GM23338 (cell line): ENCODE measurements around the gene COL6A1. TPM values are rescaled to one million over a fixed set of nuclear protein-coding genes. Genes with fewer than 3 reads are reported as not detected.

Source experiments
- ATAC-seq: fragments of 200-7000 bp; cut with Tn5 transposase; 3 replicates; pipeline ENCODE4 v1.9.1; 2020
- DNase-seq: peaks from one replicate; pipeline ENCODE4 v3.0.0-alpha.2; 2015; ENCODE audit warnings: low spot score
- H2AFZ ChIP-seq: fragments of 200-600 bp; sonication (generic); 2 replicates; pipeline ENCODE4 v1.8.0; 2016; ENCODE audit warnings: antibody characterized with exemption, mild to moderate bottlenecking, moderate library complexity
- H3F3A ChIP-seq: fragments of 200-600 bp; sonication (generic); replicated peaks from 2 replicates; pipeline ENCODE4 v1.8.0; 2017; ENCODE audit warnings: antibody characterized with exemption, mixed run types, low read depth
- H3K27ac ChIP-seq: fragments of 200-600 bp; sonication (generic); 2 replicates; pipeline ENCODE4 v1.6.1; 2016; ENCODE audit warnings: low read depth
- H3K27me3 ChIP-seq: fragments of 200-600 bp; sonication (generic); 2 replicates; pipeline ENCODE4 v1.8.0; 2016; ENCODE audit warnings: mild to moderate bottlenecking, mixed run types, moderate library complexity; ENCODE audit not compliant: insufficient read depth
- H3K36me3 ChIP-seq: fragments of 200-600 bp; sonication (generic); 2 replicates; pipeline ENCODE4 v1.8.0; 2016; ENCODE audit warnings: mild to moderate bottlenecking; ENCODE audit not compliant: insufficient read depth
- H3K4me1 ChIP-seq: fragments of 200-600 bp; sonication (generic); 2 replicates; pipeline ENCODE4 v1.8.0; 2016; ENCODE audit warnings: mild to moderate bottlenecking, moderate library complexity; ENCODE audit not compliant: insufficient read depth
- H3K4me2 ChIP-seq: fragments of 200-600 bp; sonication (generic); 2 replicates; pipeline ENCODE4 v1.7.1; 2017; ENCODE audit warnings: mixed run types
- H3K4me3 ChIP-seq: fragments of 200-600 bp; sonication (generic); 2 replicates; pipeline ENCODE4 v1.6.1; 2016; ENCODE audit warnings: mixed run types
- H3K79me2 ChIP-seq: fragments of 200-600 bp; sonication (generic); replicated peaks from 2 replicates; pipeline ENCODE4 v1.8.0; 2017; ENCODE audit warnings: mild to moderate bottlenecking; ENCODE audit not compliant: insufficient read depth
- H3K9me2 ChIP-seq: fragments of 200-600 bp; sonication (generic); 2 replicates; pipeline ENCODE4 v1.8.0; 2017; ENCODE audit not compliant: insufficient read depth
- H4K20me1 ChIP-seq: fragments of 200-600 bp; sonication (generic); replicated peaks from 2 replicates; pipeline ENCODE4 v1.8.0; 2017; ENCODE audit warnings: mild to moderate bottlenecking; ENCODE audit not compliant: insufficient read depth
- H3K27ac Mint-ChIP-seq: 2 replicates; pipeline ENCODE4 v1.8.0; 2020; ENCODE audit warnings: inconsistent platforms, mild to moderate bottlenecking, moderate library complexity, mixed read lengths
- H3K27me3 Mint-ChIP-seq: 3 replicates; pipeline ENCODE4 v1.8.0; 2022; ENCODE audit warnings: low read depth, mild to moderate bottlenecking, moderate library complexity, mixed read lengths, inconsistent platforms; ENCODE audit not compliant: insufficient read depth, poor library complexity
- H3K36me3 Mint-ChIP-seq: 3 replicates; pipeline ENCODE4 v1.8.0; 2021; ENCODE audit warnings: low read depth, mild to moderate bottlenecking, inconsistent platforms, moderate library complexity, mixed read lengths
- H3K4me1 Mint-ChIP-seq: 3 replicates; pipeline ENCODE4 v1.8.0; 2020; ENCODE audit warnings: mild to moderate bottlenecking, inconsistent platforms, mixed read lengths
- H3K4me3 Mint-ChIP-seq: 3 replicates; pipeline ENCODE4 v1.8.0; 2021; ENCODE audit warnings: moderate library complexity, mild to moderate bottlenecking, inconsistent platforms, mixed read lengths
- H3K9me3 Mint-ChIP-seq: 3 replicates; pipeline ENCODE4 v1.8.0; 2020; ENCODE audit warnings: moderate library complexity, mild to moderate bottlenecking, inconsistent platforms, mixed read lengths
- ZNF114 ChIP-seq: fragments of 250-450 bp; sonication (Bioruptor Pico); IDR thresholded peaks from 2 replicates; pipeline ENCODE4 v1.5.0; 2020; ENCODE audit warnings: mild to moderate bottlenecking, moderate library complexity
- polyA plus RNA-seq: library from polyadenylated mRNA; unstranded; fragments of >200 nt; fragmentation: Nextera tagmentation; extraction: Ambion mirVana; gene quantifications from 2 replicates; pipeline ENCODE4 v1.2.1, GENCODE V29; 2016
- total RNA-seq: library from RNA; depleted of rRNA; stranded (reverse); fragments of >200 nt; shearing (Covaris generic); gene quantifications from 2 replicates; pipeline ENCODE4 v1.2.3, GENCODE V29; 2014
- TF ChIP-seq, protein P1 (sequence below): IDR thresholded peaks from one replicate; pipeline ENCODE4 v1.6.1; 2018; ENCODE audit warnings: antibody characterized with exemption; ENCODE audit not compliant: unreplicated experiment
- TF ChIP-seq, protein P2 (sequence below): fragments of 250-450 bp; sonication (Bioruptor Pico); IDR thresholded peaks from 2 replicates; pipeline ENCODE4 v1.5.0; 2020; ENCODE audit warnings: mild to moderate bottlenecking, moderate library complexity

The COL6A1 gene
- total and polyA plus RNA-seq, 2 experiments from 2014 or later: 76.0 to 180 TPM

GRCh38 chr21:46025113-46025770 lies 43.7 kb downstream of the COL6A1 start (continued):
- TF ChIP-seq, protein P1, sequence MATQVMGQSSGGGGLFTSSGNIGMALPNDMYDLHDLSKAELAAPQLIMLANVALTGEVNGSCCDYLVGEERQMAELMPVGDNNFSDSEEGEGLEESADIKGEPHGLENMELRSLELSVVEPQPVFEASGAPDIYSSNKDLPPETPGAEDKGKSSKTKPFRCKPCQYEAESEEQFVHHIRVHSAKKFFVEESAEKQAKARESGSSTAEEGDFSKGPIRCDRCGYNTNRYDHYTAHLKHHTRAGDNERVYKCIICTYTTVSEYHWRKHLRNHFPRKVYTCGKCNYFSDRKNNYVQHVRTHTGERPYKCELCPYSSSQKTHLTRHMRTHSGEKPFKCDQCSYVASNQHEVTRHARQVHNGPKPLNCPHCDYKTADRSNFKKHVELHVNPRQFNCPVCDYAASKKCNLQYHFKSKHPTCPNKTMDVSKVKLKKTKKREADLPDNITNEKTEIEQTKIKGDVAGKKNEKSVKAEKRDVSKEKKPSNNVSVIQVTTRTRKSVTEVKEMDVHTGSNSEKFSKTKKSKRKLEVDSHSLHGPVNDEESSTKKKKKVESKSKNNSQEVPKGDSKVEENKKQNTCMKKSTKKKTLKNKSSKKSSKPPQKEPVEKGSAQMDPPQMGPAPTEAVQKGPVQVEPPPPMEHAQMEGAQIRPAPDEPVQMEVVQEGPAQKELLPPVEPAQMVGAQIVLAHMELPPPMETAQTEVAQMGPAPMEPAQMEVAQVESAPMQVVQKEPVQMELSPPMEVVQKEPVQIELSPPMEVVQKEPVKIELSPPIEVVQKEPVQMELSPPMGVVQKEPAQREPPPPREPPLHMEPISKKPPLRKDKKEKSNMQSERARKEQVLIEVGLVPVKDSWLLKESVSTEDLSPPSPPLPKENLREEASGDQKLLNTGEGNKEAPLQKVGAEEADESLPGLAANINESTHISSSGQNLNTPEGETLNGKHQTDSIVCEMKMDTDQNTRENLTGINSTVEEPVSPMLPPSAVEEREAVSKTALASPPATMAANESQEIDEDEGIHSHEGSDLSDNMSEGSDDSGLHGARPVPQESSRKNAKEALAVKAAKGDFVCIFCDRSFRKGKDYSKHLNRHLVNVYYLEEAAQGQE: no peak
- no peak for TF ChIP-seq ZNF114 (CRISPR knock-in tag)

DNA sequence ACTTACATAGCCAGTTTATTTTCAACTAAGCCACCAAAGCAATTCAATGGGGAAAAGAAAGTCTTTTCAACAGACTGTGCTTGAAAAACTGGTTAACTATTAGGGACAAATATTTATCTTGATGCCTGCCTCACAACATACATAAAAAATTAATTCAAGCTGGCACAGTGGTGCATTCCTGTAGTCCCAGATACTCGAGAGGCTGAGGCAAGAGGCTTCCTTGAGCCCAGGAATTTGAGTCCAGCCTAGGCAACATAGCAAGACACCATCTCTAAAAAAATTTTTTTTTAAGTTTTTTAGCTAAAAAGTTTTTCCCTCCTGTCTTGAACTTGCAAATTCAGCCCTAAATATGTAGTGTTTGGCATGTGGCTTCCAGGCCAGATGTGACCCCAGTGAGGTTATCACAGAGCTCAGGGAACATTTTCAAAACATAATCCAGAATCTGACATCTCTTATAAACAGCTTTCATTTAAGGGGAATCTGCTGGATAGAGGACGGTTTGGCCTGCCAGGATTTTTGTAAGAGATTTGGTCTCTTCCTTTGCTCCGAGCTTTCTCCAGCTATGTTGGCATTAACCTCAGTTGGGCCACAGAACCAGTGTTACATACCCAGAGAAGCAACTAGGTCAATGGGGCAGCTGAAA lies 46.4 kb downstream of the COL6A1 start:
- Histone ChIP-seq H3K9me2 (no peaks in the 10 kb centered on the region), H3K4me2 (no peak overlapping the region), H4K20me1 (no peaks in the 10 kb centered on the region), H3K27me3 (no peaks in the 10 kb centered on the region), H3K36me3 (no peaks in the 10 kb centered on the region), H3K27ac (no peak overlapping the region), H3K79me2 (no peaks in the 10 kb centered on the region), H3K4me1 (no peaks in the 10 kb centered on the region), H2AFZ (no peak overlapping the region), H3K4me3 (no peak overlapping the region), H3F3A (no peaks in the 10 kb centered on the region)
- Mint-ChIP-seq H3K9me3 (no peaks in the 10 kb centered on the region), H3K27ac (no peak overlapping the region), H3K36me3 (no peaks in the 10 kb centered on the region), H3K27me3 (peaks cover 2% of the 10 kb centered on the region), H3K4me1 (peaks cover 12% of the 10 kb centered on the region), H3K4me3 (no peak overlapping the region)
- TF ChIP-seq, protein P2, sequence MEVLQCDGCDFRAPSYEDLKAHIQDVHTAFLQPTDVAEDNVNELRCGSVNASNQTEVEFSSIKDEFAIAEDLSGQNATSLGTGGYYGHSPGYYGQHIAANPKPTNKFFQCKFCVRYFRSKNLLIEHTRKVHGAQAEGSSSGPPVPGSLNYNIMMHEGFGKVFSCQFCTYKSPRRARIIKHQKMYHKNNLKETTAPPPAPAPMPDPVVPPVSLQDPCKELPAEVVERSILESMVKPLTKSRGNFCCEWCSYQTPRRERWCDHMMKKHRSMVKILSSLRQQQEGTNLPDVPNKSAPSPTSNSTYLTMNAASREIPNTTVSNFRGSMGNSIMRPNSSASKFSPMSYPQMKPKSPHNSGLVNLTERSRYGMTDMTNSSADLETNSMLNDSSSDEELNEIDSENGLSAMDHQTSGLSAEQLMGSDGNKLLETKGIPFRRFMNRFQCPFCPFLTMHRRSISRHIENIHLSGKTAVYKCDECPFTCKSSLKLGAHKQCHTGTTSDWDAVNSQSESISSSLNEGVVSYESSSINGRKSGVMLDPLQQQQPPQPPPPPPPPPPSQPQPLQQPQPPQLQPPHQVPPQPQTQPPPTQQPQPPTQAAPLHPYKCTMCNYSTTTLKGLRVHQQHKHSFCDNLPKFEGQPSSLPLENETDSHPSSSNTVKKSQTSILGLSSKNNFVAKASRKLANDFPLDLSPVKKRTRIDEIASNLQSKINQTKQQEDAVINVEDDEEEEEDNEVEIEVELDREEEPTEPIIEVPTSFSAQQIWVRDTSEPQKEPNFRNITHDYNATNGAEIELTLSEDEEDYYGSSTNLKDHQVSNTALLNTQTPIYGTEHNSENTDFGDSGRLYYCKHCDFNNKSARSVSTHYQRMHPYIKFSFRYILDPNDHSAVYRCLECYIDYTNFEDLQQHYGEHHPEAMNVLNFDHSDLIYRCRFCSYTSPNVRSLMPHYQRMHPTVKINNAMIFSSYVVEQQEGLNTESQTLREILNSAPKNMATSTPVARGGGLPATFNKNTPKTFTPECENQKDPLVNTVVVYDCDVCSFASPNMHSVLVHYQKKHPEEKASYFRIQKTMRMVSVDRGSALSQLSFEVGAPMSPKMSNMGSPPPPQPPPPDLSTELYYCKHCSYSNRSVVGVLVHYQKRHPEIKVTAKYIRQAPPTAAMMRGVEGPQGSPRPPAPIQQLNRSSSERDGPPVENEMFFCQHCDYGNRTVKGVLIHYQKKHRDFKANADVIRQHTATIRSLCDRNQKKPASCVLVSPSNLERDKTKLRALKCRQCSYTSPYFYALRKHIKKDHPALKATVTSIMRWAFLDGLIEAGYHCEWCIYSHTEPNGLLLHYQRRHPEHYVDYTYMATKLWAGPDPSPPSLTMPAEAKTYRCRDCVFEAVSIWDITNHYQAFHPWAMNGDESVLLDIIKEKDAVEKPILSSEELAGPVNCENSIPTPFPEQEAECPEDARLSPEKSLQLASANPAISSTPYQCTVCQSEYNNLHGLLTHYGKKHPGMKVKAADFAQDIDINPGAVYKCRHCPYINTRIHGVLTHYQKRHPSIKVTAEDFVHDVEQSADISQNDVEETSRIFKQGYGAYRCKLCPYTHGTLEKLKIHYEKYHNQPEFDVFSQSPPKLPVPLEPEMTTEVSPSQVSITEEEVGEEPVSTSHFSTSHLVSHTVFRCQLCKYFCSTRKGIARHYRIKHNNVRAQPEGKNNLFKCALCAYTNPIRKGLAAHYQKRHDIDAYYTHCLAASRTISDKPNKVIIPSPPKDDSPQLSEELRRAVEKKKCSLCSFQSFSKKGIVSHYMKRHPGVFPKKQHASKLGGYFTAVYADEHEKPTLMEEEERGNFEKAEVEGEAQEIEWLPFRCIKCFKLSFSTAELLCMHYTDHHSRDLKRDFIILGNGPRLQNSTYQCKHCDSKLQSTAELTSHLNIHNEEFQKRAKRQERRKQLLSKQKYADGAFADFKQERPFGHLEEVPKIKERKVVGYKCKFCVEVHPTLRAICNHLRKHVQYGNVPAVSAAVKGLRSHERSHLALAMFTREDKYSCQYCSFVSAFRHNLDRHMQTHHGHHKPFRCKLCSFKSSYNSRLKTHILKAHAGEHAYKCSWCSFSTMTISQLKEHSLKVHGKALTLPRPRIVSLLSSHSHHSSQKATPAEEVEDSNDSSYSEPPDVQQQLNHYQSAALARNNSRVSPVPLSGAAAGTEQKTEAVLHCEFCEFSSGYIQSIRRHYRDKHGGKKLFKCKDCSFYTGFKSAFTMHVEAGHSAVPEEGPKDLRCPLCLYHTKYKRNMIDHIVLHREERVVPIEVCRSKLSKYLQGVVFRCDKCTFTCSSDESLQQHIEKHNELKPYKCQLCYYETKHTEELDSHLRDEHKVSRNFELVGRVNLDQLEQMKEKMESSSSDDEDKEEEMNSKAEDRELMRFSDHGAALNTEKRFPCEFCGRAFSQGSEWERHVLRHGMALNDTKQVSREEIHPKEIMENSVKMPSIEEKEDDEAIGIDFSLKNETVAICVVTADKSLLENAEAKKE (CRISPR knock-in tag): no peak
- DNase-seq: no peak
- no peak for ATAC-seq
